Thymus (tissue), 11 donors: ENCODE data around the gene MAPK8IP3. TPM values are rescaled to one million over a fixed set of nuclear protein-coding genes. Genes with fewer than 3 reads are reported as not detected.

Source experiments
- DNase-seq, 9 donors: peaks; one replicate each; pipeline ENCODE4 v3.0.0-alpha.2; 2013; ENCODE audit warnings: low spot score in 9 of 9, low read depth in 6 of 9, missing footprints in 1 of 9
- H3K27ac ChIP-seq, 2 donors: one replicate each; pipeline ENCODE4 v1.5.1; 2013; ENCODE audit warnings: control low read depth in 1 of 2, low read depth in 1 of 2, low read length in 1 of 2, mild to moderate bottlenecking in 1 of 2, moderate library complexity in 1 of 2
- H3K27me3 ChIP-seq, 2 donors: one replicate each; pipeline ENCODE4 v1.5.1; 2013; ENCODE audit warnings: low read length in 1 of 2; ENCODE audit not compliant: control insufficient read depth in 2 of 2, insufficient read depth in 1 of 2
- H3K36me3 ChIP-seq, 2 donors: one replicate each; pipeline ENCODE4 v1.5.1; 2013; ENCODE audit warnings: low read length in 1 of 2, mild to moderate bottlenecking in 1 of 2, moderate library complexity in 1 of 2; ENCODE audit not compliant: control insufficient read depth in 2 of 2, insufficient read depth in 2 of 2
- H3K4me1 ChIP-seq, 2 donors: one replicate each; pipeline ENCODE4 v1.5.1; 2013; ENCODE audit warnings: low read length in 2 of 2; ENCODE audit not compliant: control insufficient read depth in 2 of 2, insufficient read depth in 2 of 2
- H3K4me3 ChIP-seq, 2 donors: one replicate each; pipeline ENCODE4 v1.5.1; 2013; ENCODE audit warnings: low read length in 2 of 2, control low read depth in 1 of 2, mild to moderate bottlenecking in 1 of 2
- H3K9me3 ChIP-seq, 2 donors: one replicate each; pipeline ENCODE4 v1.5.1; 2013; ENCODE audit warnings: low read length in 1 of 2, mild to moderate bottlenecking in 1 of 2; ENCODE audit not compliant: control insufficient read depth in 2 of 2, insufficient read depth in 1 of 2
- WGBS: extraction: QIAGEN DNeasy Blood & Tissue Kit; methylation state at CpG from one replicate; pipeline ENCODE4 v1.1.7; 2013; 5-methylcytosine and 5-hydroxymethylcytosine counted together
- polyA plus RNA-seq: library from polyadenylated mRNA; stranded (reverse); fragments of 200-250 nt; gene quantifications from one replicate; pipeline ENCODE4 v1.2.3, GENCODE V29; 2013
- total RNA-seq: library from RNA; stranded (reverse); fragments of 120-200 nt; gene quantifications from one replicate; pipeline ENCODE4 v1.2.4, GENCODE V29; 2013
- donor health status: healthy.

Gene MAPK8IP3
- total and polyA plus RNA-seq, 2 donors, result 36.0 to 129 TPM

DNA sequence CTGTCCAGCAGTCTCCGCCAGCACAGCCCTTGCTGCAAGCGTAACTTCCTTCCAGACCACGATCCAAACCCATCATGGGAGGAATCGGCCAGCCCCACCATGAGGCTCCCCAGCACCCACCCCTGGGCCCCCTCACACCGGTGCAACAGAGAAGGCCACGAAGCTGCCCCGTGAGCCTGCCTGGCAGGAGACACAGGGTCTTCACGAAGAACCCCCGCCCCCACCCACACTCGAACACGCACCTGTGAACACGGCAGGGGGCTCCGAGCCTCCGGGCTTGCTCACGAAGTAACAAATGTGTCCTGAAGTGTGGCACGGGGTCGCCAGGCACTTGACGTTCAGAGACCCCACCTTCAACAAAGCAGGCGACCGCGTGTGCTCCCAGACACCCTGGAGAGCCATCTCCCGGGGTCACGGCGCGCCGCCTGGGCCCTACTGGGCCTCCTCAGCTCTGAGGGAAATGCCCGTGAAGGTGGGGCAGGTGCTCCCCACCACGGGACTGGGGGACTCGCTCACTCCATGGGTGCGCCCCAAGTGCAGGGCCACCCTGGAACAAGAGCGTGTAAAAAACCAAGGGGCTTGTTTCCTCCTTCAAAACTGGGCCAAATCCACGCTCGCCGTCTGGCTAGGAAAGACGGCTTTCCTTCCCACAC lies 113.0 kb downstream of the MAPK8IP3 start:
- no peak overlapping the region for H3K4me3 ChIP-seq
- no peaks in the 10 kb centered on the region for H3K27me3 ChIP-seq
- no peak for DNase-seq
- no peak overlapping the region for H3K27ac ChIP-seq
- peaks cover 30 to 57% of the 10 kb centered on the region in 2 donors for H3K36me3 ChIP-seq
- 98% methylated on average over 35 of the region's 35 CpGs for WGBS
- H3K4me1 ChIP-seq, result peaks cover 0 to 3% of the 10 kb centered on the region in 2 donors
- no peaks in the 10 kb centered on the region for H3K9me3 ChIP-seq

DNA sequence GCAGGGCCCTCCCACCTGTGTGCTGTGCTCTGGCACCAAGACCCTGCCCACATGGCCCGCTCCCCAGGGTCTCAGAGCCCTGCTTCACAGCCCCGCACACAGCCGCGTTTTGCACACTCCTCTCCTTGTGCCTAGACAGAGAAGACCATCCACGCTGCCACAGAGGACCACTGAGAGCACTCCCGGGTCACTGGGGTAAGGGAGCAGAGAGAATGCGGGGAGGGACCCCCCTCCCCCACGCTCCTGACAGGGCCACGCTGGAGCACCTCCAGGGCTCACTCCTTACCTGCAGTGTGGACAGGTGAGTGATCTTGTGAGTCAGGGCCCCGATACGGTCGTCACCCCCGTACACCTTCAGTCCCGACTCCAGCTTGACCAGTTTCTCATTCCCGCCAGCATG lies 113.6 kb downstream of the MAPK8IP3 start:
- H3K27me3 ChIP-seq, result no peaks in the 10 kb centered on the region
- H3K9me3 ChIP-seq, result no peaks in the 10 kb centered on the region
- H3K36me3 ChIP-seq, result peaks cover 30 to 58% of the 10 kb centered on the region in 2 donors
- WGBS, result 99% methylated on average over 15 of the region's 15 CpGs
- no peak overlapping the region for H3K4me3 ChIP-seq
- no peak for DNase-seq
- H3K4me1 ChIP-seq, result peaks cover 0 to 5% of the 10 kb centered on the region in 2 donors
- H3K27ac ChIP-seq, result no peak overlapping the region

Other genes starting within 250 kb of the MAPK8IP3 start
- gene CLCN7, start 231.2 kb upstream of the MAPK8IP3 start, total RNA-seq, result 17.5 TPM
- 78.5 TPM for gene CLCN7, start 231.2 kb upstream of the MAPK8IP3 start, polyA plus RNA-seq
- 0.05 TPM for gene PTX4, start 217.3 kb upstream of the MAPK8IP3 start, total RNA-seq
- gene PTX4, start 217.3 kb upstream of the MAPK8IP3 start, polyA plus RNA-seq, result 0.05 TPM
- gene TELO2, start 212.8 kb upstream of the MAPK8IP3 start, total RNA-seq, result 14.0 TPM
- 97.4 TPM for gene TELO2, start 212.8 kb upstream of the MAPK8IP3 start, polyA plus RNA-seq
- gene TMEM204, start 172.5 kb upstream of the MAPK8IP3 start, total RNA-seq, result 10.3 TPM
- 29.3 TPM for gene TMEM204, start 172.5 kb upstream of the MAPK8IP3 start, polyA plus RNA-seq
- 8.5 TPM for gene IFT140, start 94.1 kb upstream of the MAPK8IP3 start, total RNA-seq
- 12.0 TPM for gene IFT140, start 94.1 kb upstream of the MAPK8IP3 start, polyA plus RNA-seq
- gene CRAMP1, start 93.8 kb upstream of the MAPK8IP3 start, total RNA-seq, result 4.7 TPM
- 12.2 TPM for gene CRAMP1, start 93.8 kb upstream of the MAPK8IP3 start, polyA plus RNA-seq
- gene JPT2, start 27.9 kb upstream of the MAPK8IP3 start, total RNA-seq, result 35.1 TPM
- 31.4 TPM for gene JPT2, start 27.9 kb upstream of the MAPK8IP3 start, polyA plus RNA-seq
- 34.7 TPM for gene NME3, start 65.3 kb downstream of the MAPK8IP3 start, total RNA-seq
- 163 TPM for gene NME3, start 65.3 kb downstream of the MAPK8IP3 start, polyA plus RNA-seq
- gene EME2, start 66.6 kb downstream of the MAPK8IP3 start, total RNA-seq, result 6.1 TPM
- 13.1 TPM for gene EME2, start 66.6 kb downstream of the MAPK8IP3 start, polyA plus RNA-seq
- 103 TPM for gene MRPS34, start 66.9 kb downstream of the MAPK8IP3 start, total RNA-seq
- 101 TPM for gene MRPS34, start 66.9 kb downstream of the MAPK8IP3 start, polyA plus RNA-seq
- gene SPSB3, start 76.4 kb downstream of the MAPK8IP3 start, total RNA-seq, result 68.1 TPM
- gene SPSB3, start 76.4 kb downstream of the MAPK8IP3 start, polyA plus RNA-seq, result 282 TPM
- gene NUBP2, start 76.8 kb downstream of the MAPK8IP3 start, total RNA-seq, result 73.9 TPM
- 80.6 TPM for gene NUBP2, start 76.8 kb downstream of the MAPK8IP3 start, polyA plus RNA-seq
- 4.0 TPM for gene IGFALS, start 87.5 kb downstream of the MAPK8IP3 start, total RNA-seq
- gene IGFALS, start 87.5 kb downstream of the MAPK8IP3 start, polyA plus RNA-seq, result 1.9 TPM
- 51.6 TPM for gene HAGH, start 120.6 kb downstream of the MAPK8IP3 start, total RNA-seq
- gene HAGH, start 120.6 kb downstream of the MAPK8IP3 start, polyA plus RNA-seq, result 69.5 TPM
- gene FAHD1, start 121.0 kb downstream of the MAPK8IP3 start, total RNA-seq, result 22.5 TPM
- 23.6 TPM for gene FAHD1, start 121.0 kb downstream of the MAPK8IP3 start, polyA plus RNA-seq
- gene MEIOB, start 166.0 kb downstream of the MAPK8IP3 start, total RNA-seq, result 1.1 TPM
- 1.3 TPM for gene MEIOB, start 166.0 kb downstream of the MAPK8IP3 start, polyA plus RNA-seq
- gene HS3ST6, start 212.2 kb downstream of the MAPK8IP3 start, total RNA-seq, result 0.38 TPM
- 1.3 TPM for gene HS3ST6, start 212.2 kb downstream of the MAPK8IP3 start, polyA plus RNA-seq
- gene MSRB1, start 237.0 kb downstream of the MAPK8IP3 start, total RNA-seq, result 10.7 TPM
- 44.2 TPM for gene MSRB1, start 237.0 kb downstream of the MAPK8IP3 start, polyA plus RNA-seq
- not detected for gene RPL3L, start 248.5 kb downstream of the MAPK8IP3 start, total RNA-seq
- 0.66 TPM for gene RPL3L, start 248.5 kb downstream of the MAPK8IP3 start, polyA plus RNA-seq